Activated T-helper 1 cell treated with Interleukin-2 at 50 U/mL for 16 hours (primary cell): Measurements from ENCODE around the gene BTBD19.
"Not testable (repeated sequence)": the region's sequence is repeated elsewhere in the genome, so short reads cannot be mapped to it uniquely, and the experiment has no call there.

Experiments used
- DNase-seq: peaks from one replicate; pipeline ENCODE4 v3.0.0-alpha.2; 2020; ENCODE audit warnings: low read depth

Gene BTBD19

GRCh38 chr1:44787506-44787905 lies 20.8 kb upstream of the BTBD19 start:
- no peak for DNase-seq

DNA sequence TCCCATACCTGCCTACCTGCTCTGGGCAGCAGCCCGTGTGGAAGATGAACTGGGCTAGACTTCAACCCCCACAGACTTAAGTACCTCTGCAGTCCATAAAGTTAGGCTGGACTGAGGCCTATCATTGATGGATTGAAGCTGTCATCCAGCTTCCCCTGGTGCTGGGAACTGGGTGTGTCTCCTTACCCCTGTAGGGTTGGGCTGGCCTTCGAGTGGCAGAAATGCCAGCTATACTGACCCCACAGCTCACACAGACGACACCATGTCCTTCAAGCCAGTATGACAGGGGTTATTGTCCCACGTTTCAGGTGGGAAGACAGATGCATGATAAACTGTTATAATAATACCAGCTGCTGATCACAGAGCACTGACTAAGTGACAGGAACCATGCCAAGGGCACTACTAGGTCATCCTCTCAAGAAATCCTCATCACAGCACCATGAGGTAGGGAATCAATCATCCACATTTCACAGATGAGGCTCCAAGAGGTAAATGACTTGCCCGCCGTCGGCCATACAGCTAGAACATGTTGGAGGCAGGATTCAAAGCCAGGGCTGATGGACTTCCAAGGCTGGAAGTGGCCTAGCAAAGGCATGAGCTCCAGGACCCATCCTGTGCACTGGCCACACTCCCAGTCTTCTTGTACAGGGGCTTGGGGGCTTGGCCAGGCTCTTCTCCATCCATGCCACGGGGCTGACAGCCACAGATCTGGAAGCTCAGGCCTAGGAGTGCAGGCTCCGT lies 20.0 kb upstream of the BTBD19 start, which contains the start of gene BEST4:
BEST4 (minus strand) TSS at position 51 of the 741 bp plus-strand sequence. CDS start 465 bp downstream, outside the sequence.
- no peak for DNase-seq

DNA sequence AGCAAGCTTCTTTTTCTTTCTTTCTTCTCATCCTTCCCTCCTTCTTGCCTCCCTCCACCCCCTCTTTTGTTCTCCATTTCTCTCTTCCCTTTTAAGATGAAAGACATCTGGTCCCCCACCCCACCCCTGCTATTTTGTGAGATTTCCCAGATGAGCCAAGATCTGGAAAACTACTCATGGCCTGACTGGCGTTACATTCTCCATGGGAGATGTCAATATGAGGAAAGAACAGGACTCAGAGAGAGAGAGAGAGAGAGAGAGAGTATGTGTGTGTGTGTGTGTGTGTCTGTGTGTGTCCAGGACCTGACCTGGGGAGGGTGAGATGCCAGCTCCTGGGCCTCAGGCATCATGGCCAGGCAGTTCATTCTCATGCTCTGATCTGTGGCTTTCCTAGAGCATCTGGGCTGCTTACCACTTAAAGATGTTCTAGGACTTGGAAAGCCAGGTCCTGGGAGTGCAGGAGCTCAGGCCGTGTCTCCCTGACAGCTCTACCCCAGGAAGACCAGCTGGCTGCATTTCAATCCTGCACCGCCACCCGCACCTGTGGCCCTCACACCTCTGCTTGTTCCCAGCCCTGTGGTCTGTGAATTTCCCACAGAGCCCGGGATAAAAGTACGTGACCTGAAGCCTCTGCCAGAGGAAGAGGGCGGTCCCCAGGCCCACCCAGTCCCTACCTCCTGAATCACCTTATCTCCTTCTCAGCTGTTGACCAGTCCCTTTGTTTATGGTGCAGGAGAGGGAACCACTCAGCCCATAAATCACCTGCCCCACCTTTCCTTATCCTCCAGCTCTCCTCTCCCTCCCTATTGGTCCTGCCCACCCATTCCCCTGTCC lies 17.1 kb upstream of the BTBD19 start:
- no peak for DNase-seq

GRCh38 chr1:44792736-44793502 lies 15.4 kb upstream of the BTBD19 start:
- DNase-seq: no peak

GRCh38 chr1:44797886-44798285 lies 10.4 kb upstream of the BTBD19 start:
- DNase-seq: not testable (repeated sequence)

GRCh38 chr1:44798481-44799365 lies 9.6 kb upstream of the BTBD19 start:
- no peak for DNase-seq

- peak; percentile 97 for DNase-seq
Measured at GRCh38 chr1:44799770-44800584, 8.3 kb upstream of the BTBD19 start, which contains the start of gene PLK3. PLK3 (plus strand) TSS chr1:44800377; CDS start chr1:44800464, 87 bp downstream.

- DNase-seq: no peak
Measured at GRCh38 chr1:44801491-44802305, 6.6 kb upstream of the BTBD19 start.

- no peak for DNase-seq
Measured at GRCh38 chr1:44802306-44803061, 5.8 kb upstream of the BTBD19 start.

DNA sequence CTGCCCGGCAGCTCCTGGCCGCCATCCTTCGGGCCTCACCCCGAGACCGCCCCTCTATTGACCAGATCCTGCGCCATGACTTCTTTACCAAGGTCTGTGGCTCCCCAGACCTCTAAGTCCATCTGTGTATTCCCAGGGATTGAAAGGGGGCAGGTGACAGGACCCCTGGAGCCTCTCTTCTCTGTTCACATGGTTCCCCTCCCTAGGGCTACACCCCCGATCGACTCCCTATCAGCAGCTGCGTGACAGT lies 5.3 kb upstream of the BTBD19 start:
- DNase-seq: no peak

- DNase-seq: no peak
Measured at GRCh38 chr1:44803312-44804095, 4.8 kb upstream of the BTBD19 start.

- no peak for DNase-seq
Measured at GRCh38 chr1:44805311-44806024, 2.9 kb upstream of the BTBD19 start.

DNA sequence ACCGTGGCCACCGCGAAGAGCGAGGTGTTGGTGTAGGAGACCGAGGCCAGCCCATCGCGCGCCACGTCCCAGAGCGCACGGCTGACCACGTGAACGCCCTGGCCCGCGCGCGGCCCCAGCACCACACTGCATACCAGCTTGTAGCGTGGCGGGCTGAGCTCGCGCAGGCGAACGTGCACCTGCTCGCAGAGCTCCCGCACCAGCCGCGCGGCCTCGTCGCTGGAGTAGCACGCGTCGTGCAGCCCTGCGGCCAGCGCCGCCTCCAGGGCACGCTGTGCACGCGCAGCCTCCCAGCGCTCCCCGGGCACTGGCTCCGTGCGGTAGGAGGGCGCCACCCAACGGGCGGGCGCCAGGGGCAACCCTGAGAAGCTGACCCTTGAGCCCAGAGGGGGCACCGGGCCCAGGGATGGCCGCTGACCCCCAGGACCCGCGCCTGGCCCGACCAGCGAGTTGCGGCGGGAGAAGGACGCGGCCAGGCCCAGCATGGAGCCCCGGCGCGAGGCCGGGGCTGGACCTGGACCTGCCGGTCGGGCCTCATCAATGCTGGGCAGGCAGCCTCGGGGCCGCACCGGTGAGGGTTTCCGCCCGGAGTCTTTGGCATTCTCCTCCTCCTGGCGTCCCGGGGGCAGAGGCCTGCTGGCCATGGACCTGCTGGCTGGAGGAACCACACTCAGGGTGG lies 2.2 kb upstream of the BTBD19 start:
- no peak for DNase-seq

GRCh38 chr1:44806704-44807363 lies 1.5 kb upstream of the BTBD19 start, which contains the start of gene DYNLT4:
DYNLT4 (minus strand) TSS chr1:44807351; CDS start chr1:44806668, 683 bp downstream.
- DNase-seq: no peak

GRCh38 chr1:44807364-44808062 lies 810 bp upstream of the BTBD19 start:
- peak; percentile 88 for DNase-seq
